Suprapubic skin (tissue), 3 donors: ENCODE measurements around the gene IL24.

ENCODE experiments used
- CTCF ChIP-seq, 2 donors: fragments of 200-600 bp in 1 of 2; fragments of 450-650 bp in 1 of 2; sonication (generic) in 1 of 2; IDR thresholded peaks; one replicate each; pipeline ENCODE4 v1.5.1; 2016 to 2019; ENCODE audit warnings: antibody characterized with exemption in 2 of 2, mild to moderate bottlenecking in 1 of 2, moderate library complexity in 1 of 2
- POLR2A ChIP-seq, 2 donors: fragments of 450-650 bp; IDR thresholded peaks; one replicate each; pipeline ENCODE4 v1.6.1; 2017; ENCODE audit warnings: antibody characterized with exemption in 2 of 2, mild to moderate bottlenecking in 2 of 2, moderate library complexity in 2 of 2

GRCh38 chr1:206931709-206932108 lies 34.5 kb downstream of the IL24 start:
- TF ChIP-seq CTCF (IDR thresholded peaks at IDR 0.05) (no peak), POLR2A (IDR thresholded peaks at IDR 0.05) (no peak)
